Fibroblast of skin of abdomen (primary cell): ENCODE measurements around the gene GALNT15. TPM values are rescaled to one million over a fixed set of nuclear protein-coding genes. Genes with fewer than 3 reads are reported as not detected.

ENCODE experiments used
- DNase-seq: peaks from one replicate; pipeline ENCODE4 v3.0.0-alpha.2; 2013
- polyA plus RNA-seq, 2 experiments: library from polyadenylated mRNA; unstranded; fragments of 120-200 nt; gene quantifications; one replicate each; pipeline ENCODE4 v1.2.1, GENCODE V29; 2013; ENCODE audit not compliant: insufficient read length in 2 of 2

GALNT15 gene, protein sequence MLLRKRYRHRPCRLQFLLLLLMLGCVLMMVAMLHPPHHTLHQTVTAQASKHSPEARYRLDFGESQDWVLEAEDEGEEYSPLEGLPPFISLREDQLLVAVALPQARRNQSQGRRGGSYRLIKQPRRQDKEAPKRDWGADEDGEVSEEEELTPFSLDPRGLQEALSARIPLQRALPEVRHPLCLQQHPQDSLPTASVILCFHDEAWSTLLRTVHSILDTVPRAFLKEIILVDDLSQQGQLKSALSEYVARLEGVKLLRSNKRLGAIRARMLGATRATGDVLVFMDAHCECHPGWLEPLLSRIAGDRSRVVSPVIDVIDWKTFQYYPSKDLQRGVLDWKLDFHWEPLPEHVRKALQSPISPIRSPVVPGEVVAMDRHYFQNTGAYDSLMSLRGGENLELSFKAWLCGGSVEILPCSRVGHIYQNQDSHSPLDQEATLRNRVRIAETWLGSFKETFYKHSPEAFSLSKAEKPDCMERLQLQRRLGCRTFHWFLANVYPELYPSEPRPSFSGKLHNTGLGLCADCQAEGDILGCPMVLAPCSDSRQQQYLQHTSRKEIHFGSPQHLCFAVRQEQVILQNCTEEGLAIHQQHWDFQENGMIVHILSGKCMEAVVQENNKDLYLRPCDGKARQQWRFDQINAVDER
- polyA plus RNA-seq (2013, experiment 1 of 2; ENCODE audit: insufficient read length): 44.9 TPM
- polyA plus RNA-seq (2013, experiment 2 of 2; ENCODE audit: insufficient read length): 44.5 TPM

DNA sequence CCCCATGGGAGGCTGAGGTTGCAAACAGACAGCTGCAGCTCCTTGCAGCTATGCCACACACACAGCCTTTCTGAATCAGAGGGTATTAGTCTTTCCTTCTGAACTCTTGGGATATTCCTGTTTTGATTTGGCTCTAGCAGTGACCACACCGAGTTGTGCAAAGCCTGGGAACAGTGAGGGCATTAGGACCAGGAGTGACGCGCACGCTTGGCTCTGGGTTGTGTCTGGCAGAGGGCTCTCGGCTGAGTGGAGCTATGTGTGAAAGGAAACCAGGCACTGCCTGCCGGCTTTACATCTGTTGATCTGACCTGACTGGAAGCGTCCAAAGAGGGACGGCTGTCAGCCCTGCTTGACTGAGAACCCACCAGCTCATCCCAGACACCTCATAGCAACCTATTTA lies at the start of gene GALNT15:
TSS of gene GALNT15 (plus strand) at position 292 of the 400 bp plus-strand sequence. CDS start 472 bp downstream, outside the sequence.
- peak; percentile 97 for DNase-seq

DNA sequence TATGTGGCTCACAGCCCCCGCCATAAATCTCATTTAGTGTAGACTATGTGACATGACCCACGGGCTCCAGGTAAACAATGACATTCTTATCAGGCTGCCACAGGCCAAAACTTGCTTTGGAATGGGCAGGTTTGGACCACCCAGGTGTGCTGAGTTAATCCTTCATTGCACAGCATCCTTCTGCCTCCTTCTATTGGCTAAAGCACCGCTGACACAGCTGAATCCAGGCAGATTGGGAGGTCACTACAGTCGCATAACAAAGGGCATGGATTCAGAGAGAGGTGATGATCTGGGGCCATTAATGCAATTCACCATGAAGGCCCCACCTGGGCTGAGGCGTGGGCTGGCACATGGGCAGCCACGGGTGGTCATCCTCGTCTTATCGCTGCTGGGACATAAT lies 47.8 kb upstream of the GALNT15 start:
- DNase-seq: no peak

DNA sequence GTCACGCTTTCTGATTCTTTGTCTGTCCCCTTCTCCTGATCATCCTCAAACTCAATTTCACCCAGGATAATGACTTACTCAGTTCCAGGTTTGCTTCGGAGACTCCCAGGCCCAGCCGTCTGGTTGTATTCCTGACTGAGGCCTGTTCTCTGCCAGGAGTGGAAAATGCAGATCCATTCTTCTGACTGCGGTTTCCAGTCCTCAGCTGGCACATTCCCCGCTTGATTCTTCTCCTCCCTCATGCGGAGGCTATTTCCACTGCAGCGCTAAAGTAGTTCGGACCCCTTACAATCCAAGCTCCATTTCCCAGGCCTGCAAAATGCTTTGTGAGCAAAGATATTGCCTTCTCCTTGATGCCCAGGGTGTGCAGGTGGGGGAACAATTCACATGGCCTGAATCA lies 47.2 kb upstream of the GALNT15 start:
- DNase-seq: peak; percentile 78

DNA sequence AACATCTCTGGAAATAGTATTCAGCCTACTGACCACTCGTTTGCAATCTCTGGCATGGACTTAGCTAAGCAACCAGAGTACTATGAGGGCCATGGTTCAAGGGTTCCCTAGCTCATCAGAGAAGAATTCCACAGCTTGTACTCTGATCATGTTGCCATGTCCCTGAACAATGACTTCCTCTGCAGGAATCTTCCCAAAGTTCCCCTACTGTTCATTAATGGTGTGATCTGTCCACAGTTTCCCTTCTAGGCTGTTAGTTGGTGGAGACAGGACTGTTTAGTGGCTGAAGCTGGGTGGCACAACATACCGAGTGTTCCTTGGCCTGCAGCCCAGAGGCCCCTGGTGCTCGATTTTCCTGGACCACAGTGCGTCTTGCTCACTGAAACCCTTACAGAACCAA lies 44.4 kb upstream of the GALNT15 start:
- peak; percentile 87 for DNase-seq

DNA sequence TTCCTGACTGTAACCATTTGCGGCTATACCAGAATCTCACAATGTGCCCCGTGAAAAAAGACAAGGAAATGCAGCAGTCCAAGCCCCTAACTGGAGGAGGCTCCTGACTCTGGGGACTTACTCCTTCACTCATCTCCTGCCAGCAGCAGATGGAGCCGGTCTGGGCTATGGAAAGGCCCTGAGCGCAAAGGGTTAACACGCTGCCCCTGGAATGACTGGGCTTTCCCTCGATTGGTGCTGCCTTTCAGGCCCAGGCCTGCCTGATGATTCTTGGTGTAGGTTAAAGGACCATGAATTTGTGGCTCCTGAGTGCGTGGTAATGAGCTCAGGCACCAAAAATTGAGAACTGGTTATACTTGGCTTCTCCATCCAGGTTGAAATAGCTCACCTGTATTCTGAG lies 42.3 kb upstream of the GALNT15 start:
- no peak for DNase-seq

DNA sequence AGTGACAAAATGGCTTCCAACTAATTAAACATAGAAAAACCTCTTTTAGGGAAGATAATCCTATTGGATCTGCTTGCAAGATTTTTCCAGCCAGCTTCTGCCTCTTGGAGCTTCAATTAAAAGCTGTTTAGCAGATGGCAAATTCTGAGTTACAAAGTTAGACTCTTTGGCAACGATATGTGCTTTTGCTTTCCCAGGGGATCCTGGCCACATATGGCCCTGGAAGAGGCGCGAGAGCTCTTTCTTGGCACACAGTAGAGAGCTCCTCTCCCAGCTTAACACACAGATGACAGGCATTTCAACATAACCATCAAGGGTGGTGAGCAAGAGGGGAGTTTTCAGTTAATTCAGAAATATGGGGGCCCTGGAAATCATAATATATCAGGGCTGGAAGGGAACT lies 41.6 kb upstream of the GALNT15 start:
- peak; percentile 89 for DNase-seq

DNA sequence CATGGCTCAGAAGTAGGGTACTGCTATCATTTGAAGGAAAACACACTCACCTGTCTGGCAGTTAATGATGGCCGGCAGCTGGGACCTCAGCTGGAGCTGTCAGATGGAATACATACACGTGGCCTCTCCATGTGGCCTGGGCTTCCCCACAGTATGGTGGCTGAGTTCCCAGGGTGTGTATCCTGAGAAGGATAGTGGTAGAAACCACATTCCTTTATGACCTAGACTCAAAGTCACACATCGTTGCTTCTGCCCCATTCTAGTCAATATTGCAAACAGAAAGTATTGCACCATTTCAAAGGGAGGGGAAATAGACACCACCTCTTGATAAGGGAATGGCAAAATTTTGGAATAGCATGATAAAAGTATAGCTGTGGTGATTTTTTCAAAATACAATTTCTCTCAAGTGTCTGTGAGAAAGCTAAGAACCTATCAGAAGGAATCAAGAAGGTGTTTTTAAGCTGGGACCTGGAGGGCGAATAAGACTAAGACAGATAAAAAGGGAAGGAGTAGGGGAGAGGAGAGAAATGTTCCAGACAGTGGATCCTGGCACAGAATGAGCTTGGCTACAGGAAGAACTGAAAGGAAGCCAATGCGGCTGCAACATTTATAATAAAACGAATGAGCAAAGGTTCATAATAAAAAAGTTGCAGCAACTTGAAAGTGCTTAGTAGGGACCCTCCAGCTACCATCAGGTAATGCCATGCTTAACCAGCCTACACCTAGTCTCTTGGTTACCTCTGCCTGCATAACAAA lies 40.1 kb upstream of the GALNT15 start:
- no peak for DNase-seq

DNA sequence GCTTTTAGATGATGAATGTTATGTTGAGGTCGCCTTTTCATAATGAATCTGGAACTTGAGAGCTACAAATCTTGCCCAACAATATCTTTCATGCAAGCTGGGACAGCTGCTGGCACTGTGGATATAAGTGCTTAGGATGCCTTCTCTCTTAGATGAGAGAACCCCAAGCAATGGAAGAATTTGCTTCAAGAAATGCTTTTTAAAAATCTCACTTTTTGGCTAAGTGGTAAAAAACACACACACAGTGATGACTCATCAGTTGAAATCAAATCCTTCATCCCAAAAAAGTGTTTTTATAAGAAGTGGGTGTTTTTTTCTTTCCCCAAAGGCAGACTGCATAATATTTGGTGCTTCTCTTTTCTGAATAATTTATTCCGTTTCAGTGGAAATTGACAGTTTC lies 38.4 kb upstream of the GALNT15 start:
- DNase-seq: peak; percentile 84

DNA sequence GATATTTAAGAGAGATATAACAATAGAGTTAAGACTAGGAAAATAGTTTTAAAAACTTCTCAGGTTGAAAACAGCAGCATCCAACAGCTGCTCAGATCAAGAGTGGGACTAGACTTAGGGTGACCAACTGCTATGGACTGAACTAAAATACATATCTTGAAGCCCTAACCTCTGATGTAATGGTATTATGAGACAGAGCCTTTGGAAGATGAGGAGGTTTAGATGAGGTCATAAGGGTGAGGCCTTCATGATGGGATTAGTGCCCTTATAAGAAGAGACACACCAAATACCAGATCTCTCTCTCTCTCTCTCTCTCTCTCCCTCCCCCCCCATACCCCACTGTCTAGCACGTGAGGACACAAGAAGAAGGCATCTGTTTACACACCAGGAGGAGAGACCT lies 37.4 kb upstream of the GALNT15 start:
- no peak for DNase-seq

DNA sequence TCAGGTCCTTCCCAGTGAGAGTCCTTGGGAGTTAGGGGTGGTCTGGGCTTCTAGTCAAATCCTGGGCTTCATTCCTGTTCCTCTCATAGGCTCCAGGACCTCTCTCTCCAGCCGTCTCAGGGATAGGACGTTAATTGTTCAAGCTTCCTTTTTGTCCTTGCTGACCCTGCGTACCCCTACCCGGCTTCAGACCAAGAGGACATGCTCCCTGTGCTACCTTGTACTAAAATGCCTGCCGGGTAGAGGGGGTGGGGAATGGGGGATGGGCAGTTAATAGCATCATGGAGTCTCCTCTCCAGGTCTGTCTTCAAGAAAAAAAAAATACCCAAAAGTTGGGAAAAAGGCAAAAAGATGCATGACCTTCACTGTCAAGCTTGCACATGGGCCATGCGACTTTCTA lies 36.5 kb upstream of the GALNT15 start:
- no peak for DNase-seq

DNA sequence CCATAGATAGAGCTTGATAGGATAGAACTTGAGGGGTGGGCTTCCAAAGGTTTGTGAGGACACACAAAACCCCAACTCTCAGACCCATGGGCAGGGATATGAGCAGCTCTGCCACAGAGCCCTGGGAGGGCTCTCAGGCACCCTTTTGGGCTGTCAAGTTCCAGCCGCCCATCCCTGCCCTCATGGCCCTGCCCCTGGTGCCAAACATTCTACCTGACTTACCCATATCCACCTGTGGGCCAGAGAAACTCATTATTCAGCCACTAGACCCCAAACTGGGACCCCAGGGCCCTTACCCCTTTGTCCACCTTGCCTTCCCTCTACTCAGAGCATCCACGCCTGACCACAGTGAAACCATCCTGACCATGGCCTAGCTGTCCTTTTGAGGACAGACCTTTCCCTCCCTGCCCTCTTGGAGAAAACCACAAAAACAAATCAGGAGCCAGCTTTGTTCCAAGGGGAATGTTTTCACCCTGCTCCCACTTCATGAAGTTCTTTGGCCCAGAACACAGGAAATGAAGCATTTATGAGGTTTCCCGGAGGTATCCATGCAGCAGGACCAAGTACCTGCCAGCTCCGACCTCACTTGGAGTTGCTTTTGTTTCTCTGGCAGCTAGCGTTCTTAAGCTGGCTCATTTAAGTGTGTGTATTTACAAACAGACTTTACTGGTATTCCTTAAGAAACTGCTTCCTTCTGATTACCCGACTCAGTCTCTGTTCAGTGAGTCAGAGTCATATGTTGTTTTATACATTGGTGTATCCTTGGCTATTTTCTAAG lies 34.2 kb upstream of the GALNT15 start:
- DNase-seq: peak; percentile 47

DNA sequence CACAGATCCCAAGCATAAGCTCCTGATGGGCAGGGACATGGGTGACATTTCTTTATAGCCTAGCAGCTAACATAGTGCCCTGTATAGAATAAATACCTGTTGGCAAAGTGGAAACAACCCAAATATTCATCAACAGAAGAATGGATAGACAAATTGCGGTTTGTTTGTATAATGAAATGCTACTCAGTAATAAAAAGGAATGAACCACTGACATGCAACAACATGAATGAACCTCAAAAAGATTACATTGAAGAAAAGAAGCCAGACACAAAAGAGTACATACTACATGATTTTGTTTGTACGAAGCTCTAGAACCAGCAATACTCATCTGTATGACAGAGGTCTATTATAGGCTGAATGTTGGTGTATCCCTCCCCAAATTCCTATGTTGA lies 33.6 kb upstream of the GALNT15 start:
- DNase-seq: no peak

DNA sequence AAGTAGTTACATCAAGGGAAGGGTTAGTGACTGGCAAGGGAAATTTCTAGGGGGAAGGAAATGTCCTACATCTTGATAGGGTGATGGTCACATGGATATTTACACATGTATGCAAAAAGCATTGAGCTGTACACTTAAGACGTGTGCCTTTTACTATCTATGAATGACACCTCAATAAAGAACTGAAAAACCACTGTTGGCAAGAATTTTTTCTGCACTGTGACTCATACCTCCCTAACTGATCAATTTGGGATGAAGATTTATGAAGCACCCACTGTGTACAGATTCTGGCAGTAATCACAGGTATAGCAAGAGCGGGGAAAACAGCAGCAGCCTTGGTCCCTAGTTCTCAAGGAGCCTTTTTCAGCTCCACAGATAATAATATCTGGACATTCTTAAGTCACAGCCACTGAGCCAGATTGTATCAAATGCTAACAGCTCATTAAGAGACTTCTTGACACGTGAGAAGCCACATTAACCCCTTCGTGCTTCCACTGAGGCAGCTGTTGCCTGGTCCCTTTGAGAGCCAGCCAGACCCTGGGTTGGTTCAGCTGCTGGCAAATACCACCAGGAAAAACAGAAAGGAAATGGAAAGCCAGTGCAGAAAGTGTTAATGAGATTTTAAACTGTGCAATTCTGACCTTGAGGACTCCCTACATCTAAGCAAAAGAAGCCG lies 32.0 kb upstream of the GALNT15 start:
- DNase-seq: no peak

DNA sequence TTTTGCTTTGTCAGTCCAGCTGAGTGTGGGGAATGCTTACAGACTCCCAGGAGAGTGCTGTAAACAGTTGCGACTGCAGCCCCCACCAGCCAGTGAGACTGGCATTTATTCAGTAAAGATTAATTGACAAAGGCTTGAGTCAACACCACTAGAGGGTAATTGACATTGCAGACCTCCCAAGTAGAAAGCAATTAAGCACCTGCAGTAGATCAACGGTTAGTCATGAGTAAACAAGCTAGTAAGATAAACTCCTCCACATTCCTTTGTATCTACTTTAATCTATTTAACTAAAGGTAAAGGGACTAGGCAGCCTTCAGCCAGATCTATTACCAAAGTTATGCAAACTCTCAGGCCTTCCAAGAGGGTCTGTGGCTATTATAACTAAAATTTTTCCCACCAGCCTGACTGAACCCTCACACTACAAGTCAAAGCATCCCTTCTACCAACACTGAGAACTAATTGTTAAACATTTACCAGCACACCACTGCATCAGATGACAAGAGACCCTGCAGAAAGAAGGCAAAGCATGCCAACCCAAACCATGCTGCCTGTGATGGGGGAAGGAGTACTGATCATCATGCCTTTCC lies 30.5 kb upstream of the GALNT15 start:
- no peak for DNase-seq

DNA sequence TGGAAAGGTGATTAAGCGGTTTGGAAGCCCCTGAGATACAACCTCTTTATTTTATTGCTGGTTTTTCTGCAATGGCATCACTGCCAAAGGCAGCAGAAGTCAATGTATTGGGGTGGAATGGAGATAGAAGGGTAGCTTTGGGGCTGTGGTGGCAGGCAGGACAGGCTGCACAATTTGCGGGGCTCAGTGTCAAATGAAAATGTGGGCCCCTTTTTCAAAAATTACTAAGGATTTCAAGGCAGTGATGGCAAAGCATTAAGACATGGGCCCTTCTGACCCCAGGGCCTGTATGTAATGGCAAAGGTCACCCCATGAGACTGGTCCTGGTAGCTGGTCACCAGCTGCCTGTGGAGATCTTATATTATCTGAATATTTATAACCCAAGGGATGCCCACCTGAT lies 29.3 kb upstream of the GALNT15 start:
- no peak for DNase-seq

DNA sequence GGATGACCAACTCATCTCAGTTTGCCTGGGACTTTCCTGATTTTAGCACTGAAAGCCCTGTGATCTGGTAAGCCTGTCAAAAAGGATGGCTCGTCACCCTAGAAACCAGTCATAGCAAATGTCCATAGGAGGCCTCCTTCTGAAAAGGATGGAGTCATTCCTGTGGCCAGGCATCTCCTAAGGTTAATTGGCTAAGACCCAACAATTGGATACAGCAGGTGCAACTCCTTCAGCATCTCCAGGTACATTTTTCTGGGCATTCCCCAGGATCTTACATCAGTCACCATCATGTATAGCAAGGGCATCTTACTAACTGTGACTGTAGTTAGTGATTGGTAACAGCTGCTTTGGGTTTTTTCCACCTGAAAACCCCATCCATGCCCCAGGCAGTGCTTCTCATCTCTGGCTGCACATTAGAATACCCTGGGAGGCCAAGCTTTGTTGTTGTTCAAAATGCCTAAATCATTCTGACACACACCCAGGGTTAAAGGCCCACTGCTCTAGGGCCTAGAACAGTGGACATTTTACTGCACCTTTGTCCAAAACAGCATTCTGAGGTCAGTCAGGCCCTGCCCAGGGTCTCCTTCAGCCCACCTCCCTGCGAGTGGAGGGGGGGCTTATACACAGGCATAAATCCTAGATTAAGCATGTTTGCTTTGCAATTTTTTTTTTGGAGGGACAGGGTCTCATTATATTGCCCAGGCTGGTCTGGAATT lies 28.3 kb upstream of the GALNT15 start:
- DNase-seq: no peak

DNA sequence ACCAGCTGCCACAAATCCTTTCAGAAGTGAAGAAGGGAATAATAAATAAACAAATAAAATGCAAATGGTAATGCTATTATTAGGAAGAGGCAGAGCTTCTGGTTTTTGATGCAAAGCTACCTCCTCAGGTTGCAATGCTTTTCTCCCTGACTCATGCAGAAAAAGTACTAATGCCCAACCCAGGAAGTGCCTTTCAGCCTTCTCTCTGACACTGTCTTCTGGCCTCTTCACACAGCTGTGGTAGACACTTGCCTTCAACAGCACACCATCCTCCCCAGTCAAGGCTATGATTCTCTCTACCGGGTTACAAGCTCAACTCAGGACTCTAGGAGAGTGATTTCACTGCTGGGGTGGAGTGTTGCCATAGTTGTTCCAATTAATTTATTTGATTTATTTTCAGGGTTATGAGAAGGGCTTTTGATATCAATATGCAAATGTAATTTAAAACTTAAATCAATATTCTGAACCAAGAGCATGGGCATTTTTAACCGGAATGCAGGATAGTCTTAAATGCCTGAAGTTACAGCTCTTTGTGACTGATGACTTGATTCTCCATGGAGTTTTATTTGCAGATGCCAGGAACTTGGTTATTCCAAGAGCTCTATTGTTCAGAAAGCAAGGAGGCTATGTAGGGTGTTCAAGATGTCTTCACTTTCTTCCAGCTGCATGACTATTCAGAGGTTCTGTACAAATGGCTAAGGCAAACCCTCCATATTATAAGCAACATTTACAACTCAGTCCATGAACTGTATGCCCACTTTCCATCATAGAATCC lies 27.1 kb upstream of the GALNT15 start:
- DNase-seq: peak; percentile 54

DNA sequence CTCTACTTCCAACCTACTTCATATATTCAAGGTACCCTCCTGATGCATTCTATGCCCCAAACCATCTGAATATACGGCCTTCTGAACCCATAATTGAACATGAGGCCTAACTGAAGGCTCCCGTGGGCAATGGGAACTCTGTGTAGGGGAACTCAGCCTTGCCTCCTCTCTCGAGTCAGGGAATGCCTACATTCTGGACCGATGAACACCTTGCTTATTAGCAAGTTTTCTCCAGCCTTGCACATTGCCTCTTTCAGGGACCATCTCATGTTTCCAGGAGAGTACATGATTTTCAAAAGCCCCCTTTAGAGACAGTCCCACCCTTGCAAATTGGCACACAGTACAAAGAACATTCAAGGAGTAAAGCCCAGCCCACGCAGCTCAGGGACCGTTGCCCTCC lies 26.3 kb upstream of the GALNT15 start:
- no peak for DNase-seq

DNA sequence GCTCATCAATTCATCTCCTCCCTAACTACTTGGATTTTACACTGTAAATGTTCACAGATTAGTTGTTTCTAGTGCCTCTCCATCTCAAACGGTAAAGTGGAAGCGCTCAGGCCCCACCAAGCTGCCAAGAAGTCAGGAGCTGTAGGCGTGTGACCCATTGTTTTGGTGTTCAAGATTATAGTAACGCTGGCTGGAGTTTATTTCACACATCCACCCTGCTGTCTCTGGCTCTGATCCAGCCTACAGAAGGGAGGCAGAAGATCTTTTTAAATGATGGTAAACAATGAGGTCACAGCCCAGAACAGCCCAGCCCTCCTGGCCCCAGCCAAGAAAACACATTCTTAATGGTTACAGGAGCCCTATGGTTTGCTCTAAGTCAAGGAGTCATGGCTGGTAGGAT lies 25.7 kb upstream of the GALNT15 start:
- peak; percentile 77 for DNase-seq

DNA sequence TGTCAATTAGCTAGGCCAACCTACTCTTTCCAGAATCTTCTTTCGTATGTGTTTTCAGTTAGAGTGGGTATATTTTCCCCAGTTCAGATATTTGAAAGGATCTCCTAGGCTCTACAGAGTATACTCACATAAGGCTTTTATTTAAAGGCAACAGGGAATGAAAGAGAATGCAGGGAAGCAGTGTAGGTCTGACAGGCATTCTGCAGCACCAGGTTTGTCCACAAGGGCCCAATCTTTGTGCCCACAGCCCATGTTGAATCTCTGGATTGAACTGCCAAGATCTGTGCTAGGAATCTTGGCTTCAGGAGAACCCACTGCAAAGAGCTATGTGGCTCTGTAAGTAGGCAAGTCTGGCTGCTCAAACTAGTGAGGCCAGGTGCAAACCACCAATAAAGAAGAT lies 24.2 kb upstream of the GALNT15 start:
- DNase-seq: no peak
